ENCODE measurements around the gene SPRR3.

GRCh38 chr1:152967201-152967600 lies 34.3 kb upstream of the SPRR3 start:
- no peak for TF ChIP-seq CTCF (IDR thresholded peaks at IDR 0.05 in 8 of 11, conservative IDR thresholded peaks at IDR 0.05 in 3 of 11)
- TF ChIP-seq POLR2AphosphoS5 (IDR thresholded peaks at IDR 0.05): no peak
- TF ChIP-seq POLR2A (IDR thresholded peaks at IDR 0.05): no peak

All from spleen (tissue), 7 donors.